AG04450 (cell line): Measurements from ENCODE around the gene USP12. TPM values are rescaled to one million over a fixed set of nuclear protein-coding genes. Genes with fewer than 3 reads are reported as not detected.
A peak's percentile ranks its signal among the peaks of the same experiment; 100 is the strongest.

ENCODE experiments used
- CTCF ChIA-PET: fragments of 300-600, 350-600 bp; formaldehyde crosslinking; extraction: SDS; loops from one replicate; lab custom pipeline; 2022; ENCODE audit warnings: antibody characterized with exemption, inconsistent platforms; lab: Charles Lee
- POLR2A ChIA-PET: fragments of 350-600 bp; formaldehyde crosslinking; extraction: SDS; loops from one replicate; lab custom pipeline; 2021; ENCODE audit warnings: antibody characterized with exemption, inconsistent platforms; lab: Yijun Ruan, JAX
- DNase-seq: peaks from one replicate; pipeline ENCODE4 v3.0.0-alpha.2; 2011; ENCODE audit warnings: low read depth, low spot score
- H3K27ac ChIP-seq: one replicate; pipeline ENCODE4 v1.5.1; 2012; ENCODE audit warnings: low read depth, low read length, control low read depth
- H3K27me3 ChIP-seq: one replicate; pipeline ENCODE4 v1.6.0; 2012; ENCODE audit warnings: low read length; ENCODE audit not compliant: control insufficient read depth, insufficient read depth
- H3K4me3 ChIP-seq: 2 replicates; pipeline ENCODE4 v1.5.1; 2011; ENCODE audit warnings: mild to moderate bottlenecking, low read depth, low read length, control low read depth
- H3K9me3 ChIP-seq: 2 replicates; pipeline ENCODE4 v1.5.1; 2012; ENCODE audit warnings: low read length; ENCODE audit not compliant: control insufficient read depth, insufficient read depth
- CTCF ChIP-seq: IDR thresholded peaks from 2 replicates; pipeline ENCODE4 v1.5.1; 2011; ENCODE audit warnings: low read depth, low read length, control low read depth, inconsistent platforms
- polyA plus RNA-seq: library from polyadenylated mRNA; depleted of rRNA; stranded (reverse); fragments of >200 nt; gene quantifications from 2 replicates; pipeline ENCODE4 v1.2.3, GENCODE V29; 2011

USP12 gene
- polyA plus RNA-seq, 1 experiment, result 18.0 TPM

GRCh38 chr13:27044837-27045570, 126.6 kb downstream of the USP12 start:
- ChIA-PET CTCF (no interaction called here), POLR2A (no interaction called here)
- Histone ChIP-seq H3K4me3 (no peak overlapping the region), H3K9me3 (no peaks in the 10 kb centered on the region; the same call in 1 of the 2 replicates), H3K27me3 (no peaks in the 10 kb centered on the region), H3K27ac (no peak overlapping the region)
- no peak for TF ChIP-seq CTCF
- no peak for DNase-seq

- TF ChIP-seq CTCF, result no peak
- Histone ChIP-seq H3K27ac (peak overlapping the region; percentile 25), H3K4me3 (no peak overlapping the region), H3K9me3 (no peaks in the 10 kb centered on the region; the same call in 1 of the 2 replicates), H3K27me3 (no peaks in the 10 kb centered on the region)
- CTCF ChIA-PET, result no interaction called here
- POLR2A ChIA-PET, result interaction anchor here (0.5 to 1.1 kb wide), 5 partner anchors 11 to 232 kb away, joined by 3 to 8 read pairs (median 4); no protein-coding TSS in a partner anchor
- DNase-seq, result peak; percentile 90
Measured at GRCh38 chr13:27043013-27043412, 128.6 kb downstream of the USP12 start.

- Histone ChIP-seq H3K4me3 (no peak overlapping the region), H3K27ac (no peak overlapping the region), H3K9me3 (no peaks in the 10 kb centered on the region; the same call in 1 of the 2 replicates), H3K27me3 (no peaks in the 10 kb centered on the region)
- ChIA-PET CTCF (interaction anchor here (1.2 kb wide), 1 partner anchor 321 kb away, joined by 3 read pairs; no protein-coding TSS in a partner anchor), POLR2A (no interaction called here)
- no peak for TF ChIP-seq CTCF
- DNase-seq, result no peak
Measured at GRCh38 chr13:27041341-27041740, 130.3 kb downstream of the USP12 start.

- POLR2A ChIA-PET, result no interaction called here
- Histone ChIP-seq H3K27ac (no peak overlapping the region), H3K4me3 (no peak overlapping the region), H3K27me3 (no peaks in the 10 kb centered on the region), H3K9me3 (no peaks in the 10 kb centered on the region; the same call in 1 of the 2 replicates)
- CTCF ChIA-PET, result interaction anchor here (1.2 kb wide), 1 partner anchor 321 kb away, joined by 3 read pairs; no protein-coding TSS in a partner anchor
- DNase-seq, result no peak
- no peak for TF ChIP-seq CTCF
Measured at GRCh38 chr13:27040826-27041108, 130.8 kb downstream of the USP12 start.

- no peak overlapping the region for H3K4me3 ChIP-seq
- H3K9me3 ChIP-seq, result no peaks in the 10 kb centered on the region; the same call in 1 of the 2 replicates
- ChIA-PET CTCF (interaction anchor here (0.7 to 1.0 kb wide), 2 partner anchors 323 to 704 kb away, joined by 5 to 7 read pairs; no protein-coding TSS in a partner anchor), POLR2A (no interaction called here)
- no peak overlapping the region for H3K27ac ChIP-seq
- no peak for TF ChIP-seq CTCF
- DNase-seq, result no peak
- no peaks in the 10 kb centered on the region for H3K27me3 ChIP-seq
Measured at GRCh38 chr13:27039171-27039701, 132.4 kb downstream of the USP12 start.
